Measurements from ENCODE around the gene PPP1R13L. TPM values are rescaled to one million over a fixed set of nuclear protein-coding genes. Genes with fewer than 3 reads are reported as not detected.

PPP1R13L gene
- total RNA-seq, 4 donors from 2014 or later = 195 to 597 (median 280) TPM

GRCh38 chr19:45448425-45448756 is 43.5 kb upstream of the PPP1R13L start:
- TF ChIP-seq POLR2A (IDR thresholded peaks at IDR 0.05) (no peak), CTCF (IDR thresholded peaks at IDR 0.05) (no peak), POLR2AphosphoS5 (IDR thresholded peaks at IDR 0.05) (no peak), EP300 (IDR thresholded peaks at IDR 0.05) (no peak)
- DNase-seq (ENCODE audit: low spot score in 2 of 2) = no peak
- Histone ChIP-seq H3K4me3 (no peak overlapping the region), H3K9me3 (no peaks in the 10 kb centered on the region), H3K36me3 (no peaks in the 10 kb centered on the region), H3K4me1 (peaks cover 77% of the 10 kb centered on the region), H3K27me3 (no peaks in the 10 kb centered on the region), H3K27ac (peak overlapping the region; percentile 95)
- WGBS = 67% methylated on average over 3 of the region's 3 CpGs

DNA sequence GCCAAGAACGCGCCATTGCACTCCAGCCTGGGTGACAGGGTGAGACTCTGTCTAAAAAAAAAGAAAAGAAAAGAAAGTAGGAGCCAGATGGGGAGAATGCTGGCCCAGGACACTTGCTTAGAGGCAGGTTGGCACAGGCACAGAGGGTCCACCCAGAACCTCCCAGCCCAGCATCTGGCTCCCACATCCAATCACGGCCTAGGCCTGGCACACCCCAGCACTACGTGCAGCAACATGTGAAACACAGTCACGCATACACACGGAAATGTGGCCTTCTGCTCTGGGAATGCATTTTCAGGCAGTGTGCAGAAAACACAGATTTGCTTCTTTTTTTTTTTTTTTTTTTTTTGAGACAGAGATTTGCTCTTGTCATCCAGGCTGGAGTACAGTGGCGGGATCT is 42.1 kb upstream of the PPP1R13L start:
- 33% methylated on average over 7 of the region's 7 CpGs for WGBS
- peaks cover 85% of the 10 kb centered on the region for H3K4me1 ChIP-seq
- H3K27me3 ChIP-seq = no peaks in the 10 kb centered on the region
- H3K4me3 ChIP-seq = no peak overlapping the region
- H3K9me3 ChIP-seq = no peaks in the 10 kb centered on the region
- H3K36me3 ChIP-seq = no peaks in the 10 kb centered on the region
- peak in 1 of 2 donors; percentile 93 for DNase-seq (ENCODE audit: low spot score in 2 of 2)
- TF ChIP-seq POLR2AphosphoS5 (IDR thresholded peaks at IDR 0.05) (peak in 2 of 3 donors; percentile 53 to 88), POLR2A (IDR thresholded peaks at IDR 0.05) (no peak)
- H3K27ac ChIP-seq = peak overlapping the region; percentile 95

DNA sequence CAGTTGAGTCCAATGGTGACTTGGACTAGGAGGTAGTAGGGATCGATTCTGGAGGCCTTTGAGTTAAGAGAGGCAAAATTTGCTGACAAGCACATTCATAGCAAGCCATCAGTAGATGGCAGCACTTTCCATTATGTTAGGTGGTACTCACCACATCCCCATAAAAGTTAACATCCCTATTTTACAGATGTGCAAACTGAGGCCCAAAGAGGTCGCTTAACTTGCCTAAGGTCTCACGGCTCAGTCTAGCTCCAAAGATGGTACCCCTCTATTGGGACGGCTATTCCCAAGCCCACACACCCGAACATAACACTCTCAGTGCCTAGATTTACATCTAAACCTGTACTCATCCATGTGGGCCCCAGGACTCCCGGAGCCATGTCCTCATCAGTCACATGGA is 41.4 kb upstream of the PPP1R13L start:
- no peaks in the 10 kb centered on the region for H3K27me3 ChIP-seq
- no peak for TF ChIP-seq EP300 (IDR thresholded peaks at IDR 0.05)
- TF ChIP-seq POLR2A (IDR thresholded peaks at IDR 0.05) = no peak
- no peak for TF ChIP-seq CTCF (IDR thresholded peaks at IDR 0.05)
- TF ChIP-seq POLR2AphosphoS5 (IDR thresholded peaks at IDR 0.05) = no peak
- peaks cover 80% of the 10 kb centered on the region for H3K4me1 ChIP-seq
- H3K4me3 ChIP-seq = no peak overlapping the region
- WGBS = 78% methylated on average over 6 of the region's 6 CpGs
- no peak for DNase-seq (ENCODE audit: low spot score in 2 of 2)
- peak overlapping the region; percentile 95 for H3K27ac ChIP-seq
- no peaks in the 10 kb centered on the region for H3K36me3 ChIP-seq
- H3K9me3 ChIP-seq = no peaks in the 10 kb centered on the region

GRCh38 chr19:45445139-45445538 is 40.3 kb upstream of the PPP1R13L start:
- WGBS = 76% methylated on average over 4 of the region's 4 CpGs
- Histone ChIP-seq H3K36me3 (no peaks in the 10 kb centered on the region), H3K4me3 (no peak overlapping the region), H3K9me3 (no peaks in the 10 kb centered on the region), H3K27ac (peak overlapping the region; percentile 96), H3K27me3 (no peaks in the 10 kb centered on the region), H3K4me1 (peaks cover 87% of the 10 kb centered on the region)
- no peak for TF ChIP-seq POLR2A (IDR thresholded peaks at IDR 0.05)
- no peak for TF ChIP-seq EP300 (IDR thresholded peaks at IDR 0.05)
- TF ChIP-seq POLR2AphosphoS5 (IDR thresholded peaks at IDR 0.05) = no peak
- DNase-seq (ENCODE audit: low spot score in 2 of 2) = no peak

GRCh38 chr19:45444318-45445041 is 39.6 kb upstream of the PPP1R13L start:
- TF ChIP-seq POLR2AphosphoS5 (IDR thresholded peaks at IDR 0.05) = peak in 2 of 3 donors; percentile 56 to 66
- TF ChIP-seq POLR2A (IDR thresholded peaks at IDR 0.05) = peak; percentile 43 to 80
- TF ChIP-seq CTCF (IDR thresholded peaks at IDR 0.05) = no peak
- DNase-seq (ENCODE audit: low spot score in 2 of 2) = peak; percentile 97 to 98
- peak overlapping the region; percentile 96 for H3K27ac ChIP-seq
- no peaks in the 10 kb centered on the region for H3K36me3 ChIP-seq
- no peaks in the 10 kb centered on the region for H3K27me3 ChIP-seq
- H3K4me3 ChIP-seq = peak overlapping the region; percentile 60
- peaks cover 86% of the 10 kb centered on the region for H3K4me1 ChIP-seq
- no peaks in the 10 kb centered on the region for H3K9me3 ChIP-seq
- 15% methylated on average over 32 of the region's 47 CpGs for WGBS

DNA sequence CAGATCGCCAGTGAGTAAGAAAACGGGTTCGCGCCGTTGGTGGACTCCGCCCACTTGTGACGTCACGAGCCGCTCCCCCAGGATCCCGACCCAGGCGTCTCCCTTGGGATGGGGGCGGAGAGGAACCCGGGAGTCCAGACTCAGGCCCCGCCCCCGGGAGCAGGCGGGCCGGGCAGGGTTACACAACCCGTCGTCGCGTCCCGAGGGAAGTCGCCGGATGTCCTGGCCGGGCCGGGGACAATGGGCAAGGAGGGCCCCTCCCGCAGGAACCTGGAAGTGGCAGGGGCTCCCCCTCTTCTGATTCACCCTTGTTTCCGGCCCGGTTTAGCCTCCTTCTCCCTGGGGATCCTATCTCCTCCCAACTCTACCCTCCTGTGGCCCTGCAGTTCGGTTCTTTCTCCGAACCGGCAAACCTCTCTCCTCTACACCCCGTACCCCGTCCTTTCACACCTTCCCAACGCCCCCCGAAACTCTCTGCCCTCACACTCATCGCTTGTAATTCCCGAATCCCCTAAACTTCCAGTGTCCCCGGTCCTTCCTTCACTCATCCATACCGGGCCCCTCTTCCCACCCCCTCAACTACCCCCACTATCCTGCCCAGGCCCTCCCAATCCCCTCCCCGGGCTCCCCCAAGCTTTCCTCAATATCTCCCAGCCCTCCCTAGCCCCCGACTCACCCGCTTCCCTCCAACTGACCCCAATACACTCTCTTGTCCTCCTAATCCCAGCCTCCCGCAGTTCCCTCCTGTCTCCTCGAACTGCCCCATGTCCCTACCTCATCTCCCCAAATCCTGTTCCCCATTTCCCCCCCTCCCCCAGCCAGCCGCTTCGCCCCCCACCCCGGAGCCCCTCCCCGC is 38.8 kb upstream of the PPP1R13L start:
- Histone ChIP-seq H3K27ac (peak overlapping the region; percentile 96), H3K36me3 (no peaks in the 10 kb centered on the region), H3K27me3 (no peaks in the 10 kb centered on the region), H3K9me3 (no peaks in the 10 kb centered on the region), H3K4me3 (peak overlapping the region; percentile 60), H3K4me1 (peaks cover 78% of the 10 kb centered on the region)
- TF ChIP-seq POLR2A (IDR thresholded peaks at IDR 0.05) = peak in 1 of 2 donors; percentile 75
- TF ChIP-seq CTCF (IDR thresholded peaks at IDR 0.05) = no peak
- TF ChIP-seq EP300 (IDR thresholded peaks at IDR 0.05) = no peak
- TF ChIP-seq POLR2AphosphoS5 (IDR thresholded peaks at IDR 0.05) = peak; percentile 53 to 99 (median 91)
- peak; percentile 99 to 100 for DNase-seq (ENCODE audit: low spot score in 2 of 2)
- WGBS = 2% methylated on average over 20 of the region's 49 CpGs

Data from suprapubic skin (tissue), 4 donors.